NCI-H2171 treated with DMSO at 0.1 percent for 48 hours (cell line): ENCODE measurements around the gene ARHGAP21.

Experiments
- DNase-seq: peaks from one replicate; lab custom pipeline; 2025; lab: John Stamatoyannopoulos, UW

The ARHGAP21 gene

DNA sequence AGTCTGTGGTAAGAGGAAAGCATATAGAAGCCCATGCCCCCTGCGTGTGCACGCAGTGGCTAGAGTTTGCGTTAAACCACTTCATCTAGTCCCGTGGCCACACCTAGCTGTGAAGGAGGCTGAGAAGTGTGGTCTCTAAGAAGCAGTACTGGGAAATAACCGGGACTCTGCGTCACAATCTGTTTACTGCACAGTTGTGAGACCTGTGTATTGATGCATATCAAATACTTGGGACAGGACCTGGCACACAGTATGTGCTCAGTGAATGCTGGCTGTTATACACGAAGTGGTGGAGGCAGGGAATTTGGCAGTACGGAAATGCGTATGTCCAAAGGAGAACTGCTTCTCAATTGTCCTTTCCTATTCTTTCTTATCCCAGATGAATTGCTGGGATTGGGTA, 149.5 kb downstream of the ARHGAP21 start:
- DNase-seq: no peak

DNA sequence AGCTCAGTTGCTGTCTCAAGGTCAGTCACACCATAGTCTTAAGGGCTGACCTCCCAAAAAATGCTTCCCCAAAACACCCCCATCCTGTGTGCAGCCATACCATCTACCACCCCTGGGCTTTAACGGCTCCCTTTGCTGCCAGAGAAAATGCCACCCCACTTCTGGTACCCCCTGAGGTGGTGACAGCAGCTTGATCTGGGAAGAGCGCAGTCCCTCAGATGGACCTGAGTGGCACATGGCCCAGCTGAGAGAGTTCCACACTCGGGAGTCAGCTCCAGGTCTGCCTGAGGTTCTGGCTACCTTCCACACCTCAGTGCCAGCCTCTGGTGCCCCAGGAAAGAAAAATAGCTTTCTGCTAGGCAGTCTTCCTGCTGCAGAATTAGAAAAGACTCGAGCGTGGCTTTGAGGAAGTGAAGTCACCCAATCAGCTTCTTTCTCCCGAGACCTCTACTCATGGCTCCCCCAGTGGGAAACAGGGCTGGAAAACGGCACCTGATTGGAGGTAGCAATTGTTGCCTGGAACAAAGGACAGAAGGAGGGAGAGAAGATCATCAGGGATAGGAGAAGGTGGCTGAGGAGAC, 151.7 kb downstream of the ARHGAP21 start:
- DNase-seq: no peak

- no peak for DNase-seq
Measured at GRCh38 chr10:24570658-24571426, 152.8 kb downstream of the ARHGAP21 start.

GRCh38 chr10:24569828-24570657, 153.6 kb downstream of the ARHGAP21 start:
- DNase-seq: no peak

DNA sequence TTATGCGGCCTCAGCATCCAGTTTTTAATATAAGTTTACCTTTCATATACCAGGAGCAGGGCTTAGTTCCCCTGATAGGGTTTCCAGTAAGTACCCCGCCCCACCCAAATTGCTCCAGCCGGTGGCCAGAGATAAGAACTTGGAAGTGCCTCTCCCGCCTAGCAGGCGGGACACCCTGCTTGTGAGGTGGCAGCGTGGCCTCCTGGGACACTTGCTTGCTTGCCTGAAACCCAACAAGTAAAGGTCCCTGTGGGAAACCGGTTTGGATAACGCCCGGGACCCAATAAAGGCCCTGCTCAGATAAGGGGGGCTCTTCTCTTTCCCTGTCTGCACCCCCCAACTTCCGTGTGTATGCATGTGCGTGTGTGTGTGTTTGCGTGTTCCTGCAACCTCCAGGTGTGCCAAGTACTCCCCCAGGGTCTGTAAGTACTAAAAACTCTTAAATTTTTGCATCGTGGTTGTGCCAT, 154.3 kb downstream of the ARHGAP21 start:
- DNase-seq: no peak

- no peak for DNase-seq
Measured at GRCh38 chr10:24568042-24568441, 155.6 kb downstream of the ARHGAP21 start.

DNA sequence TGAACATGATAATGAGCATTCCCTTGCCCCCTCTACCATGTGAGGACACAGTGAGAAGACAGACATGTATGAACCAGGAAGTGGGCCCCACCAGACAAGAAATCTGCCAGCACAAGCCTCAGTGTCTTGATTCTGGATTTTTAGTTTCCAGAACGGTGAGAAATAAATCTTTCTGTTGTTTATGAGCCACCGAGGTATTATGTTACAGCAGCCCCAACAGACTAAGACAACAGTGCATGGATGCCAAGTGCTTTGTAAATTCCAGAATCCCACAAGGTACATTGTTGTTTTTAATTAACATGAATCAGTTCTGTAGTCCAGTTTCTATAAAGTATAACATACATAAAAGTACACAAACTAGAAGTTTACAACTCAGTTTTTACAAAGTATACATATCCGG, 162.2 kb downstream of the ARHGAP21 start:
- no peak for DNase-seq

- peak; percentile 51 for DNase-seq
Measured at GRCh38 chr10:24556750-24557742, 166.6 kb downstream of the ARHGAP21 start.

- DNase-seq: no peak
Measured at GRCh38 chr10:24556126-24556749, 167.4 kb downstream of the ARHGAP21 start.

DNA sequence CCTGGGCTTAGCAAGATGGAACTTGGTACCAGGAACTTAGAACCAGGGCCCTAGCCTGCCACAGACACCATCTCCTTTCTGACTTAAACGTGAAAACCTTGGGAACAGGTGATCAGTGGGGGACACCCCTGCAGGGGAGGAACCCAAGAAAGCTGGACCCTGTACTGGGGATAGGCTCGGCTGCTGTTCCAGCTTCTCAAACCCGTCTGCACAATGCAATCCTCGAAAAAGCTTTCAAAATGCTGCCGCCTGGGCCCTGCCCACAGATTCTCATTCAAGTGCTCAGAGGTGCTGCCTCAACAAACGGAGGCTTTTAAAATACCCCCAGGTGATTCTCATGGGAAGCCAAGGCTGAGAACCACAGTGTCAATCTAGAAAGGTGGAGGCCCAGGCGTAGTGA, 169.7 kb downstream of the ARHGAP21 start:
- no peak for DNase-seq

GRCh38 chr10:24553051-24553612, 170.6 kb downstream of the ARHGAP21 start:
- DNase-seq: no peak

DNA sequence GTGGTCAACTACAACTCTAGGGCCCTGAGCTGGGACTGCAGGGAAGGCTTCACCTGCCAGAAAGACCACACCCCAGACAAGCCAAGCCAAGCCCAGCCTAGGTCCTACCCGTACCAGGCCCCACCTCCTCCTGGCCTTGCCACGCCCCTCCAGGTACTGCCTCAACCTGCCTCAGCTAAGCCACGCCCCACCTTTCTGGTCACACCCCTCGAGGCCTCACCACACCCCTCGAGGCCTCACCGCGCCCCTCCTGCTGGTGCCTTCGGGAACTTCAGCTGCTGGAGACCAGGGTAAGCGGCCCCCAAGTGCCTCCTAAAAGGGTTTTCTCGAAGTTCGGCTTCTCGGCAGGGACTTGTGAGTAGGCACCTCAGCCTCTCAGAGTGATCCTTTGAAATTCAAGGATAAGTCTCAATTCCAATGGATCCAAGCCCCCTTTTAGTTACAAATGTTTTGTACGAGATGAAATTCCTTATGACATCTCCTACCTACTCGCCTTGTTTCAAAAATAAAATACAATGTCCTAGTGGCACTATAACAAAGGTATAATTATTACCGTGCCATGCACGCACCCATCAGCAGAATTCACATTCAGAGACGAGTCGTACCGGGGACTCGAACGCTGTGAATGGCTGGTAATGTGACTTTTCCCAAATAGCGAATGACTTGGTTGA, 171.2 kb downstream of the ARHGAP21 start:
- peak; percentile 1 for DNase-seq

DNA sequence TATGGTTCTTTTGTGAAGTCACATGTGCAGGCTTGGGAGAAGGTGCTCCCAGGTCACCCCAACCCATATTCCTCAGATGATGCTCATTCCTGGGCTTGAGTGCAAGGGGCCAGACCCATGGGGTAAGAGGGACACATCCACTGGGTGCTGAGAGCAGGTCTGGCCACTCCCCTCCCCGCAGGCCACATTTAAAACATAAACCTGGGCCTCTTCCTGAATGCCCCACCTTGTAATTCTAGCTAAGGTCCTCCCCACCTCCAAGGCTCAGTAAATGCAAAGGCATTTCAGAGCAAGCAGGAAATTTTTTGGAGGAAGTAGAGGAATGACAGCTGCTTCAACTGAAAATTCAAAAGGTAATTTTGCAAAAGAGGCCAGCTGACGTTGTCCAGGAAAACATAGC, 172.5 kb downstream of the ARHGAP21 start:
- no peak for DNase-seq

DNA sequence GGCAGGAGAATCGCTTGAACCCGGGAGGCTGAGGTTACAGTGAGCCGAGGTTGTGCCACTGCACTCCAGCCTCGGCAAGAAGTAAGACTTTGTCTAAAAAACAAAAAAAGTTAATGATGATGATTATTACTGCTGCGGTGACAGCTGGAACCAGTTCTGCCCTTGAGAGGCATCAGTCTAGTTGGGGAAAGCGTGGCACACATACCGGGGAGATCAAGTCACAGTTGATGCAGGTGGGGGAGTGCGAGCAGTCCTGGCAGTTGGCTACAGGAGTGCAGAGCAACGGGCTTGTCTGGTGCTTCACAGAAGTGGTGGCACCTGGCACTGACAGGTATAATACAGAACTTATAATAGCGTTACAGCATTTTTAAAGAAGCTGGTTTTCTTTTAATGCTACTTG, 173.0 kb downstream of the ARHGAP21 start:
- no peak for DNase-seq

DNA sequence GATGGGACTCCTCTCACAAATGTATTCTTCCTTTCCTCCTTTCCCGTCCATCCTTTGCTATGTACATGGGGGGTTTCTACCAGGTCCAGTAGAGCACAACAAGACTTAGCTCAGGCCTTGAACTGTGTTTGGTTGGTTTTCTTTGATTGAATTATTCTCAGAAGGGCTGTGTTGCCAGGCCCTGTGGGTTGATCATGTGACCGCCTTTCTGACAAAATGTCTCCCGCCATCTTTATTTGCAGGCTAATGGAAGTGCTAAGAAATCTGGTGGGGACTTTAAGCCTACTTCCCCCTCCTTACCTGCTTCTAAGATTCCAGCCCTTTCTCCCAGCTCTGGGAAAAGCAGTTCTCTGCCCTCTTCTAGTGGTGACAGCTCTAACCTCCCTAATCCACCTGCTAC, 178.1 kb downstream of the ARHGAP21 start:
- no peak for DNase-seq

DNA sequence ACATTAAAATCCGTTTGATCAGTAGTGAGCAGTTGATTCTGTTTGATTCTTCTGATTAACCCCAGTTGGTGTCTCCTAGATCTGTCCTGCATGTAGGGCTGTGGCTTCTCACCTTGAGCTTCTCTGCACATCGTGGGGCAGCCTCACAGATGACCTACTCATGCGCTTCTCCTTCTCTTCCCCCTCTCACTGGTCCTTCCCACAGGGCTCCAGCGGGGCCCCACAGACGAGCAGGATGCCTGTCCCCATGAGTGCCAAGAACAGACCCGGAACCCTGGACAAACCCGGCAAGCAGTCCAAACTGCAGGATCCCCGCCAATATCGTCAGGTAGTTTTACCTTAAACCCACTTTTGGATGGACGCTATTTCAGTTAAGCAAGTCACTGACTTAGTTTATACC, 178.9 kb downstream of the ARHGAP21 start:
- no peak for DNase-seq

GRCh38 chr10:24542314-24543270, 181.1 kb downstream of the ARHGAP21 start:
- DNase-seq: no peak

- DNase-seq: no peak
Measured at GRCh38 chr10:24541239-24541753, 182.4 kb downstream of the ARHGAP21 start.

DNA sequence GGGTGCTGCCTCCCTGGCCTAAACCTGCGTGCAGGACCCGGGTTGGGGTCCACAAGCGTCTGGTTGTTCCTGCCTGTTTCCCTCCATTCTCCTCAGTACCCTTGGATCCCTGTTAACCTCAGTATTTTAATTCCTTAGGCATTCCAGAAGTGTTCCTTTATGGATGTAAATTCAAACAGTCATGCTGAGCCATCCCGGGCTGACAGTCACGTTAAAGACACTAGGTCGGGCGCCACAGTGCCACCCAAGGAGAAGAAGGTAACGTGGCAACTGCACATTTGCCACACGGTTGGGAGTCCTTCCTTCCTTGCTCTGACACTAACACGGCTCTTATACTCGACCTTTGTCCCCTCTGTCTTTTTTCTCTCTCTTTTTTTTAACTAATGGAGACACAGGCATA, 187.1 kb downstream of the ARHGAP21 start:
- no peak for DNase-seq
